HepG2 (cell line): ENCODE data around the gene CLIC1. TPM values are rescaled to one million over a fixed set of nuclear protein-coding genes. Genes with fewer than 3 reads are reported as not detected.
A peak's percentile ranks its signal among the peaks of the same experiment; 100 is the strongest.

ENCODE experiments used
- BCLAF1 ChIP-seq: fragments of 450-650 bp; IDR thresholded peaks from 2 replicates; pipeline ENCODE4 v1.6.1; 2017; ENCODE audit warnings: mild to moderate bottlenecking
- E2F5 ChIP-seq: sonication (generic); formaldehyde crosslinking; conservative IDR thresholded peaks from 2 replicates; pipeline ENCODE4 v1.4.0; 2020; ENCODE audit warnings: missing genetic modification reagents
- HNF1A ChIP-seq, 2 experiments: sonication (generic) in 1 of 2; formaldehyde crosslinking in 1 of 2; IDR thresholded peaks; 2 replicates each; pipeline versions ENCODE4 v1.4.0 to v1.6.1; 2016 to 2020; ENCODE audit warnings: borderline replicate concordance in 1 of 2, low read depth in 1 of 2, mild to moderate bottlenecking in 1 of 2, missing genetic modification reagents in 1 of 2
- KLF13 ChIP-seq: sonication (generic); formaldehyde crosslinking; IDR thresholded peaks from 2 replicates; pipeline ENCODE4 v1.4.0; 2020; ENCODE audit warnings: mild to moderate bottlenecking, missing genetic modification reagents
- MIER2 ChIP-seq: IDR thresholded peaks from 2 replicates; pipeline ENCODE4 v1.6.1; 2016; ENCODE audit warnings: missing biosample characterization, missing genetic modification reagents
- MNT ChIP-seq: fragments of 450-650 bp; IDR thresholded peaks from 2 replicates; pipeline ENCODE4 v1.6.1; 2016
- MTA3 ChIP-seq: sonication (generic); formaldehyde crosslinking; IDR thresholded peaks from 2 replicates; pipeline ENCODE4 v1.4.0; 2020; ENCODE audit warnings: missing genetic modification reagents
- STAG1 ChIP-seq: sonication (generic); formaldehyde crosslinking; IDR thresholded peaks from 2 replicates; pipeline ENCODE4 v1.4.0; 2020; ENCODE audit warnings: missing genetic modification reagents
- TEAD3 ChIP-seq: optimal IDR thresholded peaks from 2 replicates; pipeline ENCODE3; 2016; ENCODE audit warnings: borderline replicate concordance
- ZNF570 ChIP-seq: sonication (generic); formaldehyde crosslinking; IDR thresholded peaks from 2 replicates; pipeline ENCODE4 v1.4.0; 2020; ENCODE audit warnings: mild to moderate bottlenecking, missing genetic modification reagents, borderline replicate concordance
- ZNF616 ChIP-seq: sonication (generic); formaldehyde crosslinking; IDR thresholded peaks from 2 replicates; pipeline ENCODE4 v1.5.0; 2020; ENCODE audit warnings: low read depth, mild to moderate bottlenecking, missing genetic modification reagents
- polyA plus RNA-seq, 8 experiments: library from polyadenylated mRNA; depleted of rRNA in 3 of 8; stranded (reverse) in 7 of 8; unstranded in 1 of 8; fragments of >200 nt; fragmentation: Illumina TruSeq in 4 of 8; extraction: Trizol in 4 of 8; gene quantifications; 2 replicates each; pipeline versions ENCODE4 v1.2.1 to v1.2.3, GENCODE V29; 2011 to 2016; ENCODE audit warnings: low read depth in 4 of 8, missing spikeins in 1 of 8, mixed read lengths in 1 of 8; ENCODE audit not compliant: insufficient read depth in 1 of 8
- total RNA-seq, 5 experiments: library from RNA; depleted of rRNA; stranded (reverse); fragments of >200 nt; fragmentation: Illumina TruSeq; extraction: Trizol; gene quantifications; 2 replicates each; pipeline ENCODE4 v1.2.3, GENCODE V29; 2016; ENCODE audit warnings: low read depth in 1 of 5

The CLIC1 gene
- total and polyA plus RNA-seq, 2 of the 13 experiments (the other 11 are each of a cell fraction or from before 2014, with no cell fraction given): 602 to 891 TPM

GRCh38 chr6:31700740-31701401 is 35.5 kb downstream of the CLIC1 start (continued):
- no peak for TF ChIP-seq TEAD3
- TF ChIP-seq MTA3 (CRISPR knock-in tag): no peak
- TF ChIP-seq ZNF616 (CRISPR knock-in tag): no peak
- no peak for TF ChIP-seq E2F5 (CRISPR knock-in tag)
- no peak for TF ChIP-seq KLF13
- no peak for TF ChIP-seq MIER2 (CRISPR knock-in tag)
- no peak for TF ChIP-seq MNT
- no peak for TF ChIP-seq ZNF570
- peak; percentile 59 for TF ChIP-seq HNF1A (IDR thresholded peaks at IDR 0.05; ENCODE audit: low read depth)
- no peak for TF ChIP-seq HNF1A (CRISPR knock-in tag; IDR thresholded peaks at IDR 0.05; ENCODE audit: borderline replicate concordance)
- no peak for TF ChIP-seq BCLAF1
- no peak for TF ChIP-seq STAG1 (CRISPR knock-in tag)
